H9 (cell line): ENCODE data around the gene ANKMY1. TPM values are rescaled to one million over a fixed set of nuclear protein-coding genes. Genes with fewer than 3 reads are reported as not detected.

Experiments
- DNase-seq: peaks from one replicate; pipeline ENCODE4 v3.0.0-alpha.2; 2017
- H2AFZ ChIP-seq: one replicate; pipeline ENCODE4 v1.6.1; 2013; ENCODE audit warnings: mild to moderate bottlenecking, low read length, control low read depth, moderate library complexity
- H2AK5ac ChIP-seq: 2 replicates; pipeline ENCODE4 v1.6.1; 2013; ENCODE audit warnings: low read length, control low read depth, mixed read lengths; ENCODE audit not compliant: insufficient read length
- H2BK120ac ChIP-seq: one replicate; pipeline ENCODE4 v1.6.1; 2013; ENCODE audit warnings: low read depth, mild to moderate bottlenecking, low read length, control low read depth, inconsistent platforms; ENCODE audit not compliant: poor library complexity, severe bottlenecking
- H2BK12ac ChIP-seq: 2 replicates; pipeline ENCODE4 v1.6.1; 2013; ENCODE audit warnings: low read length, control low read depth, mixed read lengths, low read depth; ENCODE audit not compliant: insufficient read length
- H2BK15ac ChIP-seq: 2 replicates; pipeline ENCODE4 v1.6.1; 2013; ENCODE audit warnings: low read depth, low read length, control low read depth
- H2BK20ac ChIP-seq: one replicate; pipeline ENCODE4 v1.6.1; 2013; ENCODE audit warnings: low read depth, mild to moderate bottlenecking, low read length, control low read depth, inconsistent platforms; ENCODE audit not compliant: poor library complexity, severe bottlenecking
- H2BK5ac ChIP-seq: 2 replicates; pipeline ENCODE4 v1.6.1; 2013; ENCODE audit warnings: low read length, control low read depth, mixed read lengths; ENCODE audit not compliant: insufficient read length
- H3K14ac ChIP-seq: 2 replicates; pipeline ENCODE4 v1.6.1; 2013; ENCODE audit warnings: low read length, control low read depth; ENCODE audit not compliant: insufficient read depth
- H3K18ac ChIP-seq: 2 replicates; pipeline ENCODE4 v1.6.1; 2013; ENCODE audit warnings: low read depth, mild to moderate bottlenecking, mixed read lengths, low read length, control low read depth; ENCODE audit not compliant: insufficient read length
- H3K23ac ChIP-seq: 2 replicates; pipeline ENCODE4 v1.6.1; 2013; ENCODE audit warnings: low read length, control low read depth, mixed read lengths, low read depth; ENCODE audit not compliant: insufficient read length
- H3K23me2 ChIP-seq: 2 replicates; pipeline ENCODE4 v1.6.1; 2013; ENCODE audit warnings: low read depth, mild to moderate bottlenecking, mixed read lengths, low read length, control low read depth; ENCODE audit not compliant: insufficient read length, poor library complexity, severe bottlenecking
- H3K27ac ChIP-seq: 2 replicates; pipeline ENCODE4 v1.5.1; 2013; ENCODE audit warnings: low read length, control low read depth, mixed read lengths, low read depth; ENCODE audit not compliant: insufficient read length
- H3K27me3 ChIP-seq: 2 replicates; pipeline ENCODE4 v1.6.1; 2013; ENCODE audit warnings: low read length, control low read depth, inconsistent platforms; ENCODE audit not compliant: insufficient read depth
- H3K4ac ChIP-seq: 2 replicates; pipeline ENCODE4 v1.6.1; 2013; ENCODE audit warnings: low read depth, mild to moderate bottlenecking, control low read depth, inconsistent platforms, low read length, moderate library complexity
- H3K4me1 ChIP-seq: 2 replicates; pipeline ENCODE4 v1.6.1; 2013; ENCODE audit warnings: low read length, control low read depth, inconsistent platforms; ENCODE audit not compliant: insufficient read depth
- H3K4me2 ChIP-seq: 2 replicates; pipeline ENCODE4 v1.6.1; 2013; ENCODE audit warnings: low read length, control low read depth, mixed read lengths; ENCODE audit not compliant: insufficient read length, insufficient read depth
- H3K56ac ChIP-seq: 2 replicates; pipeline ENCODE4 v1.6.1; 2013; ENCODE audit warnings: low read depth, mild to moderate bottlenecking, mixed read lengths, low read length, control low read depth; ENCODE audit not compliant: insufficient read length
- H3K79me1 ChIP-seq: 2 replicates; pipeline ENCODE4 v1.6.1; 2013; ENCODE audit warnings: low read depth, mild to moderate bottlenecking, moderate library complexity, low read length, control low read depth, inconsistent platforms; ENCODE audit not compliant: insufficient read depth, poor library complexity, severe bottlenecking
- H3K79me2 ChIP-seq: 2 replicates; pipeline ENCODE4 v1.6.1; 2013; ENCODE audit warnings: low read length, control low read depth, inconsistent platforms; ENCODE audit not compliant: insufficient read depth
- H3K9ac ChIP-seq: 2 replicates; pipeline ENCODE4 v1.6.1; 2013; ENCODE audit warnings: low read length, control low read depth, mixed read lengths; ENCODE audit not compliant: insufficient read length; ENCODE audit errors: extremely low read depth
- H3K9me3 ChIP-seq: one replicate; pipeline ENCODE4 v1.6.1; 2013; ENCODE audit warnings: low read depth, low read length, inconsistent platforms; ENCODE audit not compliant: control insufficient read depth
- H3T11ph ChIP-seq: one replicate; pipeline ENCODE4 v1.6.1; 2013; ENCODE audit warnings: mild to moderate bottlenecking, low read length, control low read depth, inconsistent platforms
- H4K20me1 ChIP-seq: one replicate; pipeline ENCODE4 v1.6.1; 2013; ENCODE audit not compliant: control insufficient read depth, insufficient read length, insufficient read depth
- H4K5ac ChIP-seq: 2 replicates; pipeline ENCODE4 v1.6.1; 2013; ENCODE audit warnings: low read depth, mild to moderate bottlenecking, mixed read lengths, low read length, control low read depth; ENCODE audit not compliant: insufficient read length
- H4K8ac ChIP-seq: replicated peaks from 2 replicates; pipeline ENCODE4 v1.6.1; 2013; ENCODE audit warnings: low read length, control low read depth, mixed read lengths, low read depth; ENCODE audit not compliant: insufficient read length
- H4K91ac ChIP-seq: 2 replicates; pipeline ENCODE4 v1.6.1; 2013; ENCODE audit warnings: low read depth, mild to moderate bottlenecking, moderate library complexity, mixed read lengths, low read length, control low read depth; ENCODE audit not compliant: insufficient read length
- H3K27ac Mint-ChIP-seq, 3 experiments: 2 replicates in 2 of 3; 3 replicates in 1 of 3; pipeline ENCODE4 v1.8.0; 2020 to 2021; ENCODE audit warnings: mixed read lengths in 3 of 3, mild to moderate bottlenecking in 1 of 3, moderate library complexity in 1 of 3
- H3K27me3 Mint-ChIP-seq: 2 replicates; pipeline ENCODE4 v1.8.0; 2021; ENCODE audit warnings: low read depth, mild to moderate bottlenecking, moderate library complexity, mixed read lengths
- H3K36me3 Mint-ChIP-seq, 3 experiments: 2 replicates in 2 of 3; 3 replicates in 1 of 3; pipeline ENCODE4 v1.8.0; 2020 to 2021; ENCODE audit warnings: low read depth in 3 of 3, mixed read lengths in 3 of 3; ENCODE audit not compliant: insufficient read depth in 1 of 3
- H3K4me1 Mint-ChIP-seq, 2 experiments: 2 replicates each; pipeline ENCODE4 v1.8.0; 2020; ENCODE audit warnings: mixed read lengths in 2 of 2
- H3K4me3 Mint-ChIP-seq, 2 experiments: 2 replicates in 1 of 2; 3 replicates in 1 of 2; pipeline ENCODE4 v1.8.0; 2020 to 2021; ENCODE audit warnings: mild to moderate bottlenecking in 2 of 2, mixed read lengths in 2 of 2, moderate library complexity in 1 of 2
- H3K9me3 Mint-ChIP-seq, 2 experiments: 2 replicates in 1 of 2; 3 replicates in 1 of 2; pipeline ENCODE4 v1.8.0; 2020; ENCODE audit warnings: mild to moderate bottlenecking in 2 of 2, mixed read lengths in 2 of 2, moderate library complexity in 1 of 2
- CTCF ChIP-seq: fragments of 200-600 bp; sonication (generic); conservative IDR thresholded peaks from 3 replicates; pipeline ENCODE4 v1.8.0; 2021; ENCODE audit warnings: antibody characterized with exemption, mild to moderate bottlenecking
- whole genome bisulfite sequencing: extraction: QIAGEN DNeasy Blood & Tissue Kit; methylation state at CpG from one replicate; pipeline ENCODE4 v1.1.7; 2013; ENCODE audit warnings: missing lambda C conversion rate, low lambda C conversion rate, mixed read lengths; ENCODE audit not compliant: insufficient read length; ENCODE audit errors: extremely low coverage; 5-methylcytosine and 5-hydroxymethylcytosine counted together
- total RNA-seq: library from RNA; stranded (reverse); gene quantifications from 2 replicates; pipeline ENCODE4 v1.2.1, GENCODE V29; 2021

The ANKMY1 gene
- total RNA-seq, 1 experiment from 2014 or later: 13.7 TPM

GRCh38 chr2:240499309-240500301, 58.2 kb downstream of the ANKMY1 start:
- no peak for TF ChIP-seq CTCF

More at GRCh38 chr2:240499309-240500301, 58.2 kb downstream of the ANKMY1 start:
- Histone ChIP-seq H3K14ac (no peak overlapping the region), H4K8ac (no peak overlapping the region), H3K18ac (no peak overlapping the region), H3K9me3 (no peaks in the 10 kb centered on the region), H3K9ac (no peak overlapping the region), H4K91ac (no peak overlapping the region), H3K4me2 (no peak overlapping the region), H2BK20ac (no peak overlapping the region), H3K79me2 (no peaks in the 10 kb centered on the region), H3K4ac (no peak overlapping the region), H3K4me1 (no peaks in the 10 kb centered on the region), H3K56ac (no peak overlapping the region), H2BK12ac (no peak overlapping the region), H4K5ac (no peak overlapping the region), H3K23me2 (no peaks in the 10 kb centered on the region), H2AFZ (no peak overlapping the region), H2BK15ac (no peak overlapping the region), H2BK5ac (no peak overlapping the region), H3K79me1 (no peaks in the 10 kb centered on the region), H3K27ac (no peak overlapping the region), H3K23ac (no peak overlapping the region), H3T11ph (no peak overlapping the region), H2BK120ac (no peak overlapping the region), H4K20me1 (no peaks in the 10 kb centered on the region), H3K27me3 (no peaks in the 10 kb centered on the region), H2AK5ac (no peak overlapping the region)
- WGBS: no CpG with 5 or more reads among the region's 32 CpGs
- DNase-seq: peak; percentile 19
- Mint-ChIP-seq H3K27me3 (peaks cover 5% of the 10 kb centered on the region), H3K36me3 (peaks cover 0 to 16% (median 16%) of the 10 kb centered on the region in 3 experiments; a peak in 5 of 7 replicates), H3K27ac (no peak overlapping the region), H3K4me3 (no peak overlapping the region), H3K9me3 (peaks cover 14 to 19% of the 10 kb centered on the region in 2 experiments), H3K4me1 (no peaks in the 10 kb centered on the region)
